Heart right ventricle (tissue), 16 donors: ENCODE measurements around the gene PNPLA2. TPM values are rescaled to one million over a fixed set of nuclear protein-coding genes. Genes with fewer than 3 reads are reported as not detected.

Source experiments
- ATAC-seq, 8 donors: fragments of 200-7000 bp; cut with Tn5 transposase; one replicate each; pipeline ENCODE4 v1.9.1; 2020; ENCODE audit warnings: mild to moderate bottlenecking in 8 of 8, moderate library complexity in 8 of 8, moderate number of reproducible peaks in 1 of 8
- DNase-seq, 2 donors: peaks; one replicate each; pipeline ENCODE4 v3.0.0-alpha.2; 2020
- H3K27ac ChIP-seq, 10 donors: fragments of 200-600 bp; sonication (generic) in 2 of 10; one replicate each; pipeline versions ENCODE4 v1.5.0 to v1.8.0; 2020 to 2022; ENCODE audit warnings: mild to moderate bottlenecking in 3 of 10
- H3K27me3 ChIP-seq, 7 donors: fragments of 200-600 bp; one replicate each; pipeline ENCODE4 v1.8.0; 2021 to 2022; ENCODE audit warnings: mild to moderate bottlenecking in 2 of 7
- H3K36me3 ChIP-seq, 9 donors: fragments of 200-600 bp; sonication (generic) in 1 of 9; one replicate each; pipeline versions ENCODE4 v1.5.0 to v1.8.0; 2020 to 2022; ENCODE audit warnings: mild to moderate bottlenecking in 2 of 9
- H3K4me1 ChIP-seq, 9 donors: fragments of 200-600 bp; sonication (generic) in 1 of 9; one replicate each; pipeline versions ENCODE4 v1.5.0 to v1.8.0; 2020 to 2022; ENCODE audit warnings: mild to moderate bottlenecking in 4 of 9
- H3K4me3 ChIP-seq, 10 donors: fragments of 200-600 bp; sonication (generic) in 2 of 10; one replicate each; pipeline versions ENCODE4 v1.5.0 to v1.8.0; 2020 to 2022; ENCODE audit warnings: mild to moderate bottlenecking in 7 of 10, moderate library complexity in 2 of 10
- H3K9me3 ChIP-seq, 11 donors: fragments of 200-600 bp in 10 of 11; sonication (generic) in 2 of 11; one replicate each; pipeline versions ENCODE4 v1.5.0 to v1.8.0; 2013 to 2022; ENCODE audit warnings: mild to moderate bottlenecking in 2 of 11, control low read depth in 1 of 11, moderate library complexity in 1 of 11
- CTCF ChIP-seq, 9 donors: fragments of 200-600 bp; sonication (generic) in 2 of 9; IDR thresholded peaks; one replicate each; pipeline versions ENCODE4 v1.5.0 to v1.8.0; 2021 to 2022; ENCODE audit warnings: antibody characterized with exemption in 9 of 9, mild to moderate bottlenecking in 5 of 9, moderate library complexity in 1 of 9
- WGBS, 2 donors: extraction: QIAGEN DNeasy Blood & Tissue Kit; methylation state at CpG; one replicate each; pipeline ENCODE4 v1.1.7; 2013; ENCODE audit warnings: inconsistent platforms in 1 of 2; 5-methylcytosine and 5-hydroxymethylcytosine counted together
- intact Hi-C, 10 donors: fragments of 100-400 bp; cut with DNase I; formaldehyde crosslinking; loops; one replicate each; pipeline versions ENCODE4 v1.11.1 to v1.14.2; 2022
- polyA plus RNA-seq, 2 donors: library from polyadenylated mRNA; stranded (reverse); fragments of 200-250 nt; gene quantifications; one replicate each; pipeline ENCODE4 v1.2.3, GENCODE V29; 2013
- total RNA-seq, 10 donors: library from RNA; stranded (reverse); fragmentation: NEBNext Ultra II Directional in 3 of 10; extraction: Animal tissue kit (Norgen Biotek cat#: 25700) in 3 of 10; gene quantifications; one replicate each; pipeline versions ENCODE4 v1.2.1 to v1.2.4, GENCODE V29; 2021 to 2023
- donor health status: Arrhythmogenic right ventricular cardiomyopathy.
- donor health status: ischemic (EF 13 %, LVEDD 7.1; RV severe dilation, severe dysfunction).
- donor health status: healthy with polysubstance abuse.
- donor health status: DM: no; HTN: yes; CAD: no.
- donor health status: DM: no; HTN: no; CAD: no.
- donor health status: ischemic (EF 25% LVEDD 6.9; RV normal size, moderate dysfunction).
- donor health status: ischemic (EF 25% LVEDD 5.7; RV mildly dilated, moderate dysfunction).
- donor health status: healthy.
- donor health status: DM: yes; HTN: yes; CAD: no.
- donor health status: Ischemic cardiomyopathy.
- donor health status: ischemic (EF 35%, LVEDD 5.7; RV mildly dilated, moderate dysfunction).
- donor health status: nonischemic (EF 11% LVEDD 7.7; RV severe dilation, severe dysfunction).
- donor health status: DM: yes; HTN: yes; CAD: no.
- donor health status: PGD.
- donor health status: ischemic (EF 29% LVEDD 5.4; RV normal size, mild dysfunction).
- donor health status: nonischemic (EF 23%, LVEDD 6.1; RV moderate dilation, normal function).

The PNPLA2 gene
- total and polyA plus RNA-seq, 12 donors = 114 to 359 (median 247) TPM

GRCh38 chr11:862696-863022 is 43.9 kb downstream of the PNPLA2 start:
- H3K4me1 ChIP-seq = peaks cover 7 to 28% (median 16%) of the 10 kb centered on the region in 9 donors
- H3K9me3 ChIP-seq = no peaks in the 10 kb centered on the region
- ATAC-seq (no peak), DNase-seq (no peak)
- intact Hi-C loops = no loop called here
- no peak for TF ChIP-seq CTCF (IDR thresholded peaks at IDR 0.05)
- 80 to 84% methylated on average over 12 of the region's 12 CpGs for WGBS, 2 donors
- no peaks in the 10 kb centered on the region for H3K27me3 ChIP-seq
- no peak overlapping the region for H3K27ac ChIP-seq
- H3K36me3 ChIP-seq = peaks cover 0 to 55% (median 9%) of the 10 kb centered on the region in 9 donors
- H3K4me3 ChIP-seq = no peak overlapping the region

- no peaks in the 10 kb centered on the region for H3K9me3 ChIP-seq
- H3K4me1 ChIP-seq = peaks cover 7 to 28% (median 16%) of the 10 kb centered on the region in 9 donors
- DNase-seq (no peak), ATAC-seq (no peak)
- H3K36me3 ChIP-seq = peaks cover 0 to 55% (median 9%) of the 10 kb centered on the region in 9 donors
- no peak for TF ChIP-seq CTCF (IDR thresholded peaks at IDR 0.05)
- H3K27ac ChIP-seq = no peak overlapping the region
- H3K27me3 ChIP-seq = no peaks in the 10 kb centered on the region
- intact Hi-C loops = no loop called here
- WGBS, 2 donors = 85 to 86% methylated on average over 24 of the region's 24 CpGs
- H3K4me3 ChIP-seq = no peak overlapping the region
Measured at GRCh38 chr11:863023-863909, 44.6 kb downstream of the PNPLA2 start.

DNA sequence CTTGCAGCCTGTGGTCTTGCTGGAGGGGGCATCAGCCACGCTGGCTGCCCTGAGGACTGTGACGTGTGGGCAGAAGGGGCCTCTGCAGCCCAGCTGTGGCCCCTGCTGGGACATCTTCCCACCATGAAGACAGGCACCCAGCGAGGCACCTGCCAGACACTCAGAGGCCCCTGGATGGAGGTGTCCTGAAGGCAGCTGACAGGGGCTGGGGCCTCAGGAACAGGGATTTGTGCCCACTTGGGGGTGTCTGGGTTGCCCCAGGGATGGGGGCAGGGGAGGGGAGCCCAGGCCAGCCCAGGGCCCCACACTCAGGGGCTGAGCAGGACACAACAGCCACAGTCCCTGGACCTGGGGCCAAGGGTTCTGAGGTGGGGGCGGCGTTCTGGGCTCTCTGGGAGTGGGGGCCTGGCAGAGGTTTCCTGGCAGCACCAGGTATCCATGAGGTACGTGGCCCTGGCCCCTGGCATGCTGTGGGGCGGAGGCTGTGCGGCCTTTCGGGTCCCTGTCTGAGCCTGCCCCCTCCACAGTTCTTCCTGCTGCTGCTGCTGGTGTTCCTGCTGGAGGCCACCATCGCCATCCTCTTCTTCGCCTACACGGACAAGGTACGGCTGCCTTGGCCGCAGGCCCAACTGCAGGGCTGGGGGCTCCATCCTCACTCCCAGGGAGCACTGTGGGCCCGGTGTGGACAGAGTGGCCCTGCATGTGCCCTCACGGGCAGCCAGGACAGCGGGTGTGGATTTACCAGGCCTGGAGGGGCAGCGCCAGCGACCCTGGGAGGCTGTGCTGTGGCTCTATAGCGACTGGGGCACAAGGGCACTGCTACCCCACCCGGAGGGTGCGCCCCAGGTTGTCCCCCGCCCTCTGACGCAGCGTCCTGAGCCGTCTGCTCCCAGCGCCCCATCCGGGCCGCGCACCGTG is 45.5 kb downstream of the PNPLA2 start:
- intact Hi-C loops = no loop called here
- WGBS, 2 donors = 93 to 95% methylated on average over 31 of the region's 31 CpGs
- Histone ChIP-seq H3K9me3 (no peaks in the 10 kb centered on the region), H3K4me1 (peaks cover 7 to 28% (median 16%) of the 10 kb centered on the region in 9 donors), H3K4me3 (no peak overlapping the region), H3K36me3 (peaks cover 0 to 59% (median 9%) of the 10 kb centered on the region in 9 donors), H3K27ac (no peak overlapping the region), H3K27me3 (no peaks in the 10 kb centered on the region)
- no peak for TF ChIP-seq CTCF (IDR thresholded peaks at IDR 0.05)
- DNase-seq (no peak), ATAC-seq (no peak)

- Histone ChIP-seq H3K4me3 (no peak overlapping the region), H3K36me3 (peaks cover 0 to 62% (median 9%) of the 10 kb centered on the region in 9 donors), H3K9me3 (no peaks in the 10 kb centered on the region), H3K4me1 (peaks cover 3 to 23% (median 10%) of the 10 kb centered on the region in 9 donors), H3K27ac (no peak overlapping the region), H3K27me3 (no peaks in the 10 kb centered on the region)
- no peak for ATAC-seq
- 87 to 88% methylated on average over 10 to 11 of the region's 11 CpGs for WGBS, 2 donors
- TF ChIP-seq CTCF (IDR thresholded peaks at IDR 0.05) = no peak
- DNase-seq = no peak
- intact Hi-C loops = no loop called here
Measured at GRCh38 chr11:864898-865297, 46.2 kb downstream of the PNPLA2 start.
